GM21447 (cell line): ENCODE measurements around the gene E2F4.
A peak's percentile ranks its signal among the peaks of the same experiment; 100 is the strongest.

ENCODE experiments used
- ATAC-seq: cut with Tn5 transposase; IDR thresholded peaks from one replicate; pipeline ENCODE4 v1.9.1; 2021; ENCODE audit not compliant: unreplicated experiment

Gene E2F4

DNA sequence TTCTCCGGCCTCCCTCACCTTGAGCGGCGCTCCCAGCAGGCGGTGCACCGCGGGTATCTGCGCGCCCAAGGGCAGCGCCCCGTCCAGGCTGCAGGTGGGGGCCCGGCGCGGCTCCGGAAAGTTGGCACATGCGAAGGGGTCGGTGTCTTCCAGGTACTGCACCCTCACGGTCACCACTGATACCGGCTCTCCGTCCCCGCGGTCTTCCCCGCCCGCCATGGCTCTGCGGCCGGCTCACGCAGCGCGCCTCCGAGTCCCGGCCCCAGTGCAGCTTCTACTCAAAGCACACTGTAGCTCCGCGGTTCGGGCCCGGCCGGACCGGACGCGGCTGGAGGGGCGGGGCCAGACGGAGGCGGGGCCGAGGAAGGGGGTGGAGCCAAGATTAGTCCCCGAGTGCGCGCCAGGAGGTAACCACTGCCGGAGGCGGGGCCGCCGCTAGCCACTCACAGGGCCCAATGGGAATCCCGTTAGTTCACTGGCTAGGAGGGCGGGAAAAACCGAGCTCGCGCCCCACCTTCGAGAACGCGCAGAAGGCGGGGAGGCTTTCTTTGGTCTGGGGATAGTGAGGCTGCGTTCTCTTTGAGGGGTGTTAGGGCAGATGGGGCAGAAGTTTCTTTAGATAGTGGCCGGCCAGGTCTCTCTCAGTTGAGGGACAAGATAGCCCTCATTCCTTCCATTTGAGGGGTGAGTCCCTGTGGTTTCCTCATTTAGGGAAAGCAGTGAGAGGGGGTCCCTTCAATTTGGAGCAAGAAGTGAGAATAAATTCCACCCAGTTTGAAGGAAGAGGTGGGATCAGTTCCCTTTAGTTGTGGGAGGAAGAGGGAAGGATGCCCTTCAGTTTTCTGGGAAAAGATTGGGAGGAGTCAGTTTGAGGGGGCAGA is 55.5 kb downstream of the E2F4 start, which contains the start of gene FHOD1:
Gene FHOD1, minus strand, starts transcription at position 290 of the 881 bp plus-strand sequence. Its CDS starts 71 bp downstream, at position 219.
- ATAC-seq = peak; percentile 42

DNA sequence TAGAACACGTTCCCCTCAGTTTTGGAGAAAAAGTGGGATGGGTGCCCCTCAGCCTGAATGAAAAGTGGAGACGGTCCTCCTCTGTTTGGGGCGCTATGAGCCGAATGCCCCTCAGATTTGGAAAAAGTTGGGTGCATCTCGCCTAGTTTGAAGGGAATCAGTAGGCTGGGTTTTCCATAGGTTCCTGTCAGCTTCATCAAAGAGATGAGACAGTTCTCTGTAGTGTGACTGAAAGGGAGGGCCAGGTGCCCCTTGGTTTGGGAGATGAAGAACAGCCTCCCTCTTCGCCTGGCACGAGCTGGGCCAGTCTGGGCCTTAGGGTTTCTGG is 56.1 kb downstream of the E2F4 start:
- ATAC-seq = no peak
